Measurements from ENCODE around the gene PARP1.

Gene PARP1

GRCh38 chr1:226406401-226406881 lies 1.5 kb downstream of the PARP1 start:
- no peak for FAIRE-seq

GRCh38 chr1:226405411-226405988 lies 2.4 kb downstream of the PARP1 start:
- no peak for TF ChIP-seq POLR2A (IDR thresholded peaks at IDR 0.05; ENCODE audit: low read depth, low read length)
- DNase-seq (ENCODE audit: insufficient read length, low spot score) (no peak), FAIRE-seq (no peak)

More at GRCh38 chr1:226406401-226406881, 1.5 kb downstream of the PARP1 start:
- peak; percentile 41 for DNase-seq (ENCODE audit: insufficient read length, low spot score)
- TF ChIP-seq POLR2A (IDR thresholded peaks at IDR 0.05; ENCODE audit: low read depth, low read length): no peak

GRCh38 chr1:226404904-226405222 lies 3.0 kb downstream of the PARP1 start:
- FAIRE-seq: no peak
- no peak for TF ChIP-seq POLR2A (IDR thresholded peaks at IDR 0.05; ENCODE audit: low read depth, low read length)
- no peak for DNase-seq (ENCODE audit: insufficient read length, low spot score)

GRCh38 chr1:226404063-226404903 lies 3.6 kb downstream of the PARP1 start:
- no peak for TF ChIP-seq POLR2A (IDR thresholded peaks at IDR 0.05; ENCODE audit: low read depth, low read length)
- FAIRE-seq: no peak
- no peak for DNase-seq (ENCODE audit: insufficient read length, low spot score)

GRCh38 chr1:226403201-226404034 lies 4.5 kb downstream of the PARP1 start:
- no peak for FAIRE-seq

GRCh38 chr1:226402739-226403165 lies 5.1 kb downstream of the PARP1 start:
- no peak for TF ChIP-seq POLR2A (IDR thresholded peaks at IDR 0.05; ENCODE audit: low read depth, low read length)
- DNase-seq (ENCODE audit: insufficient read length, low spot score) (no peak), FAIRE-seq (no peak)

More at GRCh38 chr1:226403201-226404034, 4.5 kb downstream of the PARP1 start:
- TF ChIP-seq POLR2A (IDR thresholded peaks at IDR 0.05; ENCODE audit: low read depth, low read length): no peak
- DNase-seq (ENCODE audit: insufficient read length, low spot score): peak; percentile 47

- FAIRE-seq (no peak), DNase-seq (ENCODE audit: insufficient read length, low spot score) (no peak)
- no peak for TF ChIP-seq POLR2A (IDR thresholded peaks at IDR 0.05; ENCODE audit: low read depth, low read length)
Measured at GRCh38 chr1:226401355-226402303, 6.3 kb downstream of the PARP1 start.

- FAIRE-seq: no peak
- no peak for DNase-seq (ENCODE audit: insufficient read length, low spot score)
Measured at GRCh38 chr1:226400519-226401354, 7.2 kb downstream of the PARP1 start.

GRCh38 chr1:226397955-226398636 lies 9.8 kb downstream of the PARP1 start:
- TF ChIP-seq POLR2A (IDR thresholded peaks at IDR 0.05; ENCODE audit: low read depth, low read length): no peak
- no peak for FAIRE-seq
- DNase-seq (ENCODE audit: insufficient read length, low spot score): no peak

More at GRCh38 chr1:226400519-226401354, 7.2 kb downstream of the PARP1 start:
- no peak for TF ChIP-seq POLR2A (IDR thresholded peaks at IDR 0.05; ENCODE audit: low read depth, low read length)

GRCh38 chr1:226397011-226397926 lies 10.6 kb downstream of the PARP1 start:
- TF ChIP-seq POLR2A (IDR thresholded peaks at IDR 0.05; ENCODE audit: low read depth, low read length): no peak
- no peak for FAIRE-seq
- no peak for DNase-seq (ENCODE audit: insufficient read length, low spot score)

- no peak for TF ChIP-seq POLR2A (IDR thresholded peaks at IDR 0.05; ENCODE audit: low read depth, low read length)
Measured at GRCh38 chr1:226395753-226396152, 12.1 kb downstream of the PARP1 start.

More at GRCh38 chr1:226395753-226396152, 12.1 kb downstream of the PARP1 start:
- DNase-seq (ENCODE audit: insufficient read length, low spot score) (no peak), FAIRE-seq (no peak)

Data from H54 (cell line).